Thyroid gland (tissue), 4 donors: ENCODE results near the gene UGT3A2.

Source experiments
- CTCF ChIP-seq, 6 experiments: fragments of 200-600 bp in 3 of 6; fragments of 450-650 bp in 3 of 6; sonication (generic) in 3 of 6; IDR thresholded peaks; one replicate each; pipeline ENCODE4 v1.5.1; 2016 to 2019; ENCODE audit warnings: antibody characterized with exemption in 6 of 6, mild to moderate bottlenecking in 2 of 6, inconsistent platforms in 1 of 6, moderate library complexity in 1 of 6
- POLR2A ChIP-seq, 2 donors: fragments of 450-650 bp; IDR thresholded peaks; one replicate each; pipeline ENCODE4 v1.6.1; 2017; ENCODE audit warnings: antibody characterized with exemption in 2 of 2, mild to moderate bottlenecking in 2 of 2, moderate library complexity in 1 of 2

DNA sequence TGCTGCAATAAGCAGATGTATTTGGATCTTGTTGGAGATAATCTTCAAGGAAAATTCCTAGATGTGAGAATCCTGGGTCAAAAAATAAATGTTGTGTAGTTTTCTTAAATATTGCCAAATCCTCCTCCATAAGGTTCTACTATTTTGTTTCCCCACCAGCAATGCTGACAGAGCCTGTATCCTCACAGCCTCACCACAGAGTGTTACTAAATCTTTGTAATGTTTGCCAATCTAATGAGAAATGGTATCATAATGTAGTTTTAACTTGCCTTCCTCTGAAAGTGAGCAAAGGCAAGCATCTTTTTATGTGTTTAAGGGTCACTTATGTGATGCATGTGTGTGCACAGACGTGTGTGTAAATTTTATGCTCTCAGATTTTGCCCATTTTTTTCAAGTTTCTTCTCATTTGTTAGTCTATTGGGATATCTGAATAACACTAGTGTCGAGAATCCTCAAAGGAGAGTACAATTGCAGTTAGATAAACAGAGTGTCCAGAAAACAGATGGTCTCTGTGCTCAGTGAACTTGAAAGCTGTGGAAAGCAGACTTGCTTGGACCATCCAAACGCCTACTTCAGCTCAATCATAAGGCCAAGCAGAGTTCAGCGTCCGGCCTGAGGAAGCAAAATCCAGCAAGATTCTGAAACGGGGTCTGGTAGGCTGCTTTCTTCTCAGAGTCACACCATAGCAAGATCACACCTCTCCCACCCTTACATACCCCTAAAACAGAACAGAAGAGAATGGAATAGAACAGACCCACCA lies 39.8 kb downstream of the UGT3A2 start:
- TF ChIP-seq CTCF (IDR thresholded peaks at IDR 0.05) = no peak
- no peak for TF ChIP-seq POLR2A (IDR thresholded peaks at IDR 0.05)
